ENCODE measurements around the gene FAM185A.

- TF ChIP-seq POLR2A (IDR thresholded peaks at IDR 0.05) (no peak), CTCF (IDR thresholded peaks at IDR 0.05) (no peak)
Measured at GRCh38 chr7:102840404-102840803, 91.6 kb downstream of the FAM185A start.

All from heart left ventricle (tissue), 13 donors.